ENCODE results near the gene CREM. TPM values are rescaled to one million over a fixed set of nuclear protein-coding genes. Genes with fewer than 3 reads are reported as not detected.

The CREM gene
- total RNA-seq, 2 experiments from 2014 or later: 65.7 to 67.0 TPM

DNA sequence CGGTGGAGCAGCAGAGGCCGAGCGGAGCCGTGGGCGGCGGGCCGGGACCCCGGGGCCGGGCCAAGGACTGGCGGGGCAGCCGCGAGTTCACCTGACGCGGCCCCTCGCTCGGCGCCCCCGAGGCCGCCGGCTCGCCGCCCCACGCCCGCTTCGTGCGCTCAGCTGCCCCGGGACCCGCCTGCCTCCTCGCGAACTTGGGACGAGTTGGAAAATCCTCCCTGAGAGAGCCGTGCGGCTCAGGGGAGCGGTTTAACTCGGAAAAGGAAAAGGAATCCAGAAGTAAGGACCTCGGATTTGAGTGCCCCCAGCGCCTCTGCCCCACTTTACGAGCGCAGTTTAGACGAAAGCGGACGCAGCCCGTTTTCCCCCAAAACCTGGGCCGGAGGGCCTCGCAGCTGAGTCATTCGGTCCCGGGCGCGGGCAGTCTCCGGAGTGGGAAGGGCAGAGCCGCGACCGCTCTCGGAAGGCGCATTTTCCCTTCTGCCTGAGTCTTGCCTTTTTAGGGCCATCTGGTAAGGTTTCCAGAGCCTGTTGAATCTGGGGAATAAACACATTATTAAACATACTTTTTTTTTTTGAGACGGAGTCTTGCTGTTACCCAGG is 744 bp downstream of the CREM start:
- DNase-seq (peak; percentile 33 to 80 (median 58)), ATAC-seq (ENCODE audit: poor library complexity) (peak; percentile 0)
- Histone ChIP-seq H3K36me3 (ENCODE audit: insufficient read depth, low read length) (no peaks in the 10 kb centered on the region), H3K27me3 (ENCODE audit: control insufficient read depth in 1 of 2, insufficient read depth in 2 of 2, low read length in 2 of 2) (no peaks in the 10 kb centered on the region), H3K4me1 (ENCODE audit: insufficient read depth, low read length) (peaks cover 29% of the 10 kb centered on the region), H3K27ac (ENCODE audit: low read depth in 1 of 2, low read length in 2 of 2) (peak overlapping the region; percentile 96 to 99), H3K4me3 (ENCODE audit: low read length) (peak overlapping the region; percentile 62), H3K9me3 (ENCODE audit: control insufficient read depth in 1 of 2, insufficient read depth in 1 of 2, low read length in 2 of 2) (no peaks in the 10 kb centered on the region)
- H3K27ac Mint-ChIP-seq: peak overlapping the region; percentile 93
- no peaks in the 10 kb centered on the region for H3K27me3 Mint-ChIP-seq
- ChIA-PET CTCF (interaction anchor here (0.7 to 5.5 kb wide), 10 partner anchors 8 to 97 kb away, joined by 3 to 102 read pairs (median 4); partner anchors contain the start of gene CUL2), POLR2A (interaction anchor here (0.5 to 4.4 kb wide), 17 partner anchors 10 to 321 kb away, joined by 3 to 217 read pairs (median 5); partner anchors contain the start of gene CUL2)
- peaks cover 21% of the 10 kb centered on the region for H3K36me3 Mint-ChIP-seq (ENCODE audit: low read depth)
- H3K4me3 Mint-ChIP-seq: peak overlapping the region; percentile 98
- intact Hi-C loops (cut with DNase I, micrococcal nuclease): loop anchor here (1.0 to 10.0 kb wide), 5 partner anchors 35 to 317 kb away; partner anchors contain the start of genes CCNY (in 1 of the 2) and CUL2 (in 1 of the 2)
- peaks cover 54% of the 10 kb centered on the region for H3K4me1 Mint-ChIP-seq (ENCODE audit: low read depth)
- TF ChIP-seq, protein P1, sequence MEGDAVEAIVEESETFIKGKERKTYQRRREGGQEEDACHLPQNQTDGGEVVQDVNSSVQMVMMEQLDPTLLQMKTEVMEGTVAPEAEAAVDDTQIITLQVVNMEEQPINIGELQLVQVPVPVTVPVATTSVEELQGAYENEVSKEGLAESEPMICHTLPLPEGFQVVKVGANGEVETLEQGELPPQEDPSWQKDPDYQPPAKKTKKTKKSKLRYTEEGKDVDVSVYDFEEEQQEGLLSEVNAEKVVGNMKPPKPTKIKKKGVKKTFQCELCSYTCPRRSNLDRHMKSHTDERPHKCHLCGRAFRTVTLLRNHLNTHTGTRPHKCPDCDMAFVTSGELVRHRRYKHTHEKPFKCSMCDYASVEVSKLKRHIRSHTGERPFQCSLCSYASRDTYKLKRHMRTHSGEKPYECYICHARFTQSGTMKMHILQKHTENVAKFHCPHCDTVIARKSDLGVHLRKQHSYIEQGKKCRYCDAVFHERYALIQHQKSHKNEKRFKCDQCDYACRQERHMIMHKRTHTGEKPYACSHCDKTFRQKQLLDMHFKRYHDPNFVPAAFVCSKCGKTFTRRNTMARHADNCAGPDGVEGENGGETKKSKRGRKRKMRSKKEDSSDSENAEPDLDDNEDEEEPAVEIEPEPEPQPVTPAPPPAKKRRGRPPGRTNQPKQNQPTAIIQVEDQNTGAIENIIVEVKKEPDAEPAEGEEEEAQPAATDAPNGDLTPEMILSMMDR (IDR thresholded peaks at IDR 0.05): no peak
- H3K9me3 Mint-ChIP-seq: no peaks in the 10 kb centered on the region

DNA sequence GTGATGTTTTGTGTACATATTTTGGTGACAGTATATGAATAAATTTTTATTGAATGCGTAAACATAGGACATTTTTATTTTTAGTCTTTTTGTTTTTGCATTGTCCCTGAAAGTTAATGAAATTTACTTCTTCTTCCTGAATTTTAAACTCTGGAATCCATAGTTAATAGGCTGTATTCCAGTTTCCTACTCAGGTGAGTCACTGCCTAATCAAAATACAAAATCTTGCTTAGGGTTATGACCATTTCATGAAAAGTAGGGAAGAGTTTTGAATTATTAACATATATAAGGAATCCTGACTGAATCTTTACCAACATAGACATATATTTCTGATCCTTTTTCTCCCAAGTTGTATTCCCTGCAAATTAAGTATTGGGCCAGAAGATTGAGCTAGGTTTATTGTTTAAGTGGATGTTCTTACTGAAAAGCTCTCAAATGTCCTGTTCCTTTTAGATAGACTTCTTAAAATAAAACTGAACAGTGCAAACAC is 2.6 kb downstream of the CREM start:
- ChIA-PET POLR2A (interaction anchor here (1.7 kb wide), 1 partner anchor 67 kb away, joined by 8 read pairs; no protein-coding TSS in a partner anchor), CTCF (interaction anchor here (1.2 kb wide), 1 partner anchor 67 kb away, joined by 8 read pairs; no protein-coding TSS in a partner anchor)
- intact Hi-C loops (cut with DNase I, micrococcal nuclease): loop anchor here (5.0 to 10.0 kb wide), 3 partner anchors 37 to 316 kb away; partner anchors contain the start of genes CCNY (in 1 of the 2) and CUL2 (in 1 of the 2)
- peaks cover 69% of the 10 kb centered on the region for H3K4me1 Mint-ChIP-seq (ENCODE audit: low read depth)
- H3K9me3 Mint-ChIP-seq: no peaks in the 10 kb centered on the region
- H3K4me3 ChIP-seq (ENCODE audit: low read length): no peak overlapping the region
- no peaks in the 10 kb centered on the region for H3K27me3 Mint-ChIP-seq
- peak overlapping the region; percentile 81 for H3K4me3 Mint-ChIP-seq
- H3K27ac Mint-ChIP-seq: peak overlapping the region; percentile 93
- no peaks in the 10 kb centered on the region for H3K36me3 ChIP-seq (ENCODE audit: insufficient read depth, low read length)
- H3K4me1 ChIP-seq (ENCODE audit: insufficient read depth, low read length): peaks cover 35% of the 10 kb centered on the region
- H3K27ac ChIP-seq (ENCODE audit: low read depth in 1 of 2, low read length in 2 of 2): no peak overlapping the region
- no peaks in the 10 kb centered on the region for H3K9me3 ChIP-seq (ENCODE audit: control insufficient read depth in 1 of 2, insufficient read depth in 1 of 2, low read length in 2 of 2)
- DNase-seq (no peak), ATAC-seq (ENCODE audit: poor library complexity) (no peak)
- H3K36me3 Mint-ChIP-seq (ENCODE audit: low read depth): peaks cover 21% of the 10 kb centered on the region
- TF ChIP-seq, protein P1 (IDR thresholded peaks at IDR 0.05): no peak
- H3K27me3 ChIP-seq (ENCODE audit: control insufficient read depth in 1 of 2, insufficient read depth in 2 of 2, low read length in 2 of 2): no peaks in the 10 kb centered on the region

DNA sequence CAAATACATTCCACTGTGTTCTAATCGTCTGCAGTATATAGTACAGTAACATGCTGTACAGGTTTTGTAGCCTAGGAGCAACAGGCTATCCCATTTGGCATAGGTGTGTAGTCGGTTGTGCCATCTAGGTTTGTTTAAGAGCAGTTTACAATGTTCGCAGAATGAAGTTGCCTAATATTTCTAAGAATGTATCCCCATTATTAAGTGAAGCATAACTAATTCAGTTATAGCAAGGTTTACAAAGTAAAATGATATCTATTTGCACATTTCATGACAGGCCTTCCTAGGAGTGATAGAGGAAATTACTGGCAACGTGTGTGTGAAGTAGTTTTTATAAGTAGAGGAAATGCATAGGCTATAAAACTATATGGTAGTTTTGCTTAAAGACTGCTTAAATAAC is 4.0 kb downstream of the CREM start:
- ChIA-PET CTCF (interaction anchor here (1.9 kb wide), 1 partner anchor 65 kb away, joined by 5 read pairs; no protein-coding TSS in a partner anchor), POLR2A (interaction anchor here (1.7 kb wide), 1 partner anchor 65 kb away, joined by 8 read pairs; no protein-coding TSS in a partner anchor)
- H3K4me1 Mint-ChIP-seq (ENCODE audit: low read depth): peaks cover 71% of the 10 kb centered on the region
- ATAC-seq (ENCODE audit: poor library complexity) (no peak), DNase-seq (no peak)
- Histone ChIP-seq H3K27me3 (ENCODE audit: control insufficient read depth in 1 of 2, insufficient read depth in 2 of 2, low read length in 2 of 2) (no peaks in the 10 kb centered on the region), H3K4me3 (ENCODE audit: low read length) (no peak overlapping the region), H3K9me3 (ENCODE audit: control insufficient read depth in 1 of 2, insufficient read depth in 1 of 2, low read length in 2 of 2) (no peaks in the 10 kb centered on the region), H3K4me1 (ENCODE audit: insufficient read depth, low read length) (peaks cover 35% of the 10 kb centered on the region), H3K27ac (ENCODE audit: low read depth in 1 of 2, low read length in 2 of 2) (no peak overlapping the region), H3K36me3 (ENCODE audit: insufficient read depth, low read length) (no peaks in the 10 kb centered on the region)
- peaks cover 21% of the 10 kb centered on the region for H3K36me3 Mint-ChIP-seq (ENCODE audit: low read depth)
- peak overlapping the region; percentile 52 for H3K4me3 Mint-ChIP-seq
- H3K27me3 Mint-ChIP-seq: no peaks in the 10 kb centered on the region
- no peaks in the 10 kb centered on the region for H3K9me3 Mint-ChIP-seq
- H3K27ac Mint-ChIP-seq: peak overlapping the region; percentile 93
- TF ChIP-seq, protein P1 (IDR thresholded peaks at IDR 0.05): no peak
- intact Hi-C loops (cut with DNase I, micrococcal nuclease): no loop called here
